Anterior cingulate cortex (tissue), 58 donors: ENCODE data around the gene CYP1B1.
"Not testable (repeated sequence)": the region's sequence is repeated elsewhere in the genome, so short reads cannot be mapped to it uniquely, and the experiment has no call there.

ENCODE experiments used
- DNase-seq, 58 donors: peaks; one replicate each; lab custom pipeline; 2025; lab: John Stamatoyannopoulos, UW

CYP1B1 gene

GRCh38 chr2:38038682-38039081, 37.3 kb downstream of the CYP1B1 start:
- DNase-seq: no peak

GRCh38 chr2:38037757-38038621, 38.0 kb downstream of the CYP1B1 start:
- peak in 25 of 58 donors; percentile 2 to 58 (median 20) for DNase-seq

DNA sequence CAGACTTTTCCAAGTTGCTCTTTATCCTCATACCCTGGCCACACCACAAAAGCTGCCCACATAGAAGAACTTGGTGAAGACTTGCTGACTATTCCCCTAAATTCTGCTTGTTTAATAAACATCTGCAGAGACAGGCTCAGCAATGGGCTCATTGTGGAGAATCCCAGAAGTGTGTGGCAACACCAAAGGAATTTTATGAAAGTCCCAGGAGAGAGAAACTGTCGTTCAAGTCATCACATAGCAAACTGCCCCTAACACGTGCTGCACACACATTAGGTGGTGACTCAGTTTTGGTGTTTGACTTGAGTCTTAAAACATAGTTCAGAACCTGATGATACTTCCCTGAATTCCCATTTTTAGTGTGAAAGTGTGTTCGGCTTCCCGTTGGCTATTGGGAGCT, 38.6 kb downstream of the CYP1B1 start:
- DNase-seq: no peak

- DNase-seq: no peak
These were observed 40.0 kb downstream of the CYP1B1 start for GRCh38 chr2:38035968-38036367.

GRCh38 chr2:38033646-38034045, 42.3 kb downstream of the CYP1B1 start:
- no peak for DNase-seq

DNA sequence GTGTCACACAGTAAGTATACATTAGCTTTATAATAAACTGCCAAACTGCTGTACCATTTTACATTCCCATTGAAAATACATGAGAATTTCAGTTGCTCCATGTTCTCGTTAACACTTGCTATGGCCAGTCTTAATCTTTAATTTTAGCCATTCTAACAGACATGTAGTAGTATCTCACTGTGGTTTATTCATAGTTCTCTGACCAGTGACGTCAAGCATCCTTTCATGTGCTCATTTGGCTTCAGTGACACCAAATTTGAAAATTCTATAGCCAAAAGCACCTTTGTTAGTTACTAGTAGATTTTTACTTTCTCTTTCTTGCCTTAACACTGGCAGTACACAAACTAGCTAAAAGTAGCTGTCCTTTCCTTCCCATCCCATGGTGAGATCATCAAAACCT, 43.0 kb downstream of the CYP1B1 start:
- no peak for DNase-seq

DNA sequence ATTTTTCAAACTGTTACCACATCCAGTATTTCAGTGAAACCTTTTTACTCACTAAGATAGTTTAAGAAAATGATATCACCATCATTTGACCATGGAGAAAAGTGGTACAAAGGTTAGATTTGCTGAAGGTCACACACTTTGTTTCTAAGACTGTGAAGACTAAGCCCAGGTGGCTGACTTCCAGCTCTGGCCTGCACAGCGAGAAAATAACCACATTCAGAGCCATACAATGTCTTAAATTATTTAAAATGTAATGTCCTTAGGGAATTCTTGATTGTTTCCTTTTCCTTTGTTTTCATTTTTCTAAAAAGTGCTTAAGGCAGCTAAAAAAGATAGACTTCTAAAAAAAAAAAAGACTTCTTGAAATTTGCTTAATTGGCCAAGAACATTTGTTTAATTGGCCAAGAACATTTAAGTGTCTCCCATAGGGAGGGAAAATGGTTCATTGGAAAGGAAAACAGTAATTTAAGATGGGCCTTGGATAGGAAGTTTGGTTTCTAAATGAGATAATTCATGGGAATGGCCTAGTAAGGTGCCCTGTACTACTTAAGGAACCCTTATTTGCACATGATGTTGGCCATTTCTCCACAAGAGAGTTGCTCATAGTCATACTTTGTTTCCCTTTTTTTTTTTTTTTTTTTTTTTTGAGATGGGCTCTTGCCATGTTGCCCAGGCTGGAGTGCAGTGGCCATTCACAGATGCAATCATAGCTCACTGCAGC, 45.2 kb downstream of the CYP1B1 start:
- DNase-seq: no peak

GRCh38 chr2:38029512-38029911, 46.4 kb downstream of the CYP1B1 start:
- no peak for DNase-seq

DNA sequence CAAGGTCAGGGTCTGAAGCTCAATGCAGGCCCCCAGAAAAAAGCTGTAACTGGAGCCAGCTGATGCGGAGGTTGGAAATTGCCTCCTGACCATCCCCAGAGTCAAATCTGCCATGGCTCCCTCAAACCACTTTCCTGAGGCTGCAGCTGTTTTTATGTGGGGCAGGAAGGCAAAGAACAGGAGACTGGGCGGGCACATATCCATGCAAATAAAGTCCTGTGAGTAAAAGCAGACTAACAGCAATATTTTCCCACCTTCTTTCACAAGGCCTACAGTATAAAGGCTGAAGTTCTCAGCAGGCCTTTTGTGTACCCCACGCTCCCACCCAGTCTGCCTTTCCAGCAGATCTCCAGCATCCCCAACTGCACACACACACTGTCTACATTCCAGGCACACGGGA, 47.1 kb downstream of the CYP1B1 start:
- no peak for DNase-seq

DNA sequence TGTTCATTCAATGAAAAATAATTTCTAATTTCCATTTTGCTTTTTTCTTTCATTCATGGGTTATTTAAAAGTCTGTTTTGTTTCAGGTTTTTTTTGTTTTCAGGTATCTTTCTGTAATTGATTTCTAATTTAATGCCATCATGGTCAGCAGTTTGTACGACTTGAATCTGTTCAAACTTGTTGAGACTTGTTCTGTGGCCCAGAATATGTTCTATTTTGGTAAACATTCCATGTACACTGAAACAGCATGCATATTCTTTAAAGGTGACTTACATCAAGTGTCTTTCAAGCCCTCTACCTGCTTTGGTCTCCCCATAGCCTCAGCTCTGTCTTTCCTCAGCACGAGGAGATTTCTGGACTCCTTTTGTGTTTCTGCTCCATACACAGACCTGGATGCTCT, 49.1 kb downstream of the CYP1B1 start:
- DNase-seq: no peak

GRCh38 chr2:38021589-38021988, 54.4 kb downstream of the CYP1B1 start:
- no peak for DNase-seq

GRCh38 chr2:38020359-38021069, 55.4 kb downstream of the CYP1B1 start:
- DNase-seq: not testable (repeated sequence)

DNA sequence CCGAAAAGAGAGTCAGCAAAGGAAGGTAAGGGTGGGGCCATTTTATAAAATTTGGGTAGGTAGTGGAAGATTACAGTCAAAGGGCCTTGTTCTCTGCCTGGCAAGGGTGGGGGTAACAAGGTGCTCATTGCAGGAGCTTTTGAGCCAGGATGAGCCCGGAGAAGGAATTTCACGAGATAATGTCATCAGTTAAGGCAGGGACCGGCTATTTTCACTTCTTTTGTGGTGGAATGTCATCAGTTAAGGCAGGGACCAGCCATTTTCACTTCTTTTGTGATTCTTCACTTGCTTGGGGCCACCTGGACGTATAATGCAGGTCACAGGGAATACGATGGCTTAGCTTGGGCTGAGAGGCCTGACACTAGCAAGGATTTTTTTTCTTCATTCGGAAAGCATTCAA, 58.1 kb downstream of the CYP1B1 start:
- no peak for DNase-seq
